SJCRH30 (cell line): ENCODE measurements around the gene LAMB3. TPM values are rescaled to one million over a fixed set of nuclear protein-coding genes. Genes with fewer than 3 reads are reported as not detected.

Source experiments
- DNase-seq, 2 experiments: peaks; one replicate each; pipeline ENCODE4 v3.0.0-alpha.2; 2015 to 2020
- H3K27ac ChIP-seq: fragments of 250-450 bp; sonication (Bioruptor Pico); 2 replicates; pipeline ENCODE4 v1.5.1; 2020; ENCODE audit warnings: mild to moderate bottlenecking, moderate library complexity
- H3K27me3 ChIP-seq: fragments of 250-450 bp; sonication (Bioruptor Pico); 2 replicates; pipeline ENCODE4 v1.5.1; 2020; ENCODE audit warnings: mild to moderate bottlenecking, moderate library complexity
- H3K36me3 ChIP-seq: fragments of 250-450 bp; sonication (Bioruptor Pico); 2 replicates; pipeline ENCODE4 v1.5.1; 2020; ENCODE audit warnings: mild to moderate bottlenecking, moderate library complexity
- H3K4me1 ChIP-seq: fragments of 250-450 bp; sonication (Bioruptor Pico); 2 replicates; pipeline ENCODE4 v1.5.1; 2020; ENCODE audit warnings: mild to moderate bottlenecking, moderate library complexity
- H3K4me3 ChIP-seq: fragments of 250-450 bp; sonication (Bioruptor Pico); 2 replicates; pipeline ENCODE4 v1.5.1; 2020; ENCODE audit warnings: mild to moderate bottlenecking, moderate library complexity
- H3K9me3 ChIP-seq: fragments of 250-450 bp; sonication (Bioruptor Pico); replicated peaks from 2 replicates; pipeline ENCODE4 v1.5.1; 2020; ENCODE audit warnings: mild to moderate bottlenecking, moderate library complexity
- total RNA-seq: library from RNA; depleted of rRNA; stranded (reverse); fragments of >200 nt; shearing (Covaris generic); gene quantifications from 2 replicates; pipeline ENCODE4 v1.2.3, GENCODE V29; 2014

The LAMB3 gene
- total RNA-seq, 1 experiment from 2014 or later, result 9.1 TPM

- Histone ChIP-seq H3K27ac (no peak overlapping the region), H3K27me3 (no peaks in the 10 kb centered on the region)
Observed at GRCh38 chr1:209630383-209631225, 21.6 kb downstream of the LAMB3 start.

GRCh38 chr1:209629621-209630382 is 22.4 kb downstream of the LAMB3 start:
- Histone ChIP-seq H3K27ac (no peak overlapping the region), H3K9me3 (no peaks in the 10 kb centered on the region), H3K4me3 (no peak overlapping the region), H3K4me1 (peaks cover 26% of the 10 kb centered on the region), H3K27me3 (no peaks in the 10 kb centered on the region), H3K36me3 (no peaks in the 10 kb centered on the region)
- DNase-seq, result no peak

More at GRCh38 chr1:209630383-209631225, 21.6 kb downstream of the LAMB3 start:
- no peaks in the 10 kb centered on the region for H3K9me3 ChIP-seq
- H3K4me3 ChIP-seq, result no peak overlapping the region
- H3K4me1 ChIP-seq, result peaks cover 18% of the 10 kb centered on the region
- no peaks in the 10 kb centered on the region for H3K36me3 ChIP-seq
- DNase-seq, result no peak

- peaks cover 32% of the 10 kb centered on the region for H3K4me1 ChIP-seq
- no peak overlapping the region for H3K27ac ChIP-seq
- no peaks in the 10 kb centered on the region for H3K27me3 ChIP-seq
- H3K9me3 ChIP-seq, result no peaks in the 10 kb centered on the region
- no peaks in the 10 kb centered on the region for H3K36me3 ChIP-seq
- no peak overlapping the region for H3K4me3 ChIP-seq
- DNase-seq, result no peak
Observed at GRCh38 chr1:209628618-209629299, 23.5 kb downstream of the LAMB3 start.

GRCh38 chr1:209627732-209628196 is 24.5 kb downstream of the LAMB3 start:
- peak; percentile 90 to 95 for DNase-seq
- peaks cover 32% of the 10 kb centered on the region for H3K4me1 ChIP-seq
- no peaks in the 10 kb centered on the region for H3K9me3 ChIP-seq
- H3K27ac ChIP-seq, result peak overlapping the region; percentile 98; the same call in 1 of the 2 replicates
- H3K4me3 ChIP-seq, result no peak overlapping the region
- H3K27me3 ChIP-seq, result no peaks in the 10 kb centered on the region
- H3K36me3 ChIP-seq, result no peaks in the 10 kb centered on the region

- Histone ChIP-seq H3K36me3 (no peaks in the 10 kb centered on the region), H3K27me3 (no peaks in the 10 kb centered on the region), H3K4me3 (no peak overlapping the region), H3K9me3 (no peaks in the 10 kb centered on the region), H3K27ac (peak overlapping the region; percentile 98), H3K4me1 (peaks cover 32% of the 10 kb centered on the region)
- DNase-seq, result peak in 1 of 2 experiments; percentile 23
Observed at GRCh38 chr1:209627027-209627731, 25.0 kb downstream of the LAMB3 start.

- peaks cover 32% of the 10 kb centered on the region for H3K4me1 ChIP-seq
Observed at GRCh38 chr1:209626346-209627026, 25.7 kb downstream of the LAMB3 start.

GRCh38 chr1:209625791-209626285 is 26.4 kb downstream of the LAMB3 start:
- peak overlapping the region; percentile 98 for H3K27ac ChIP-seq
- H3K36me3 ChIP-seq, result no peaks in the 10 kb centered on the region; the same call in 1 of the 2 replicates
- no peaks in the 10 kb centered on the region for H3K27me3 ChIP-seq
- H3K4me3 ChIP-seq, result peak overlapping the region; percentile 48
- H3K9me3 ChIP-seq, result no peaks in the 10 kb centered on the region
- DNase-seq, result peak; percentile 92 to 97
- peaks cover 32% of the 10 kb centered on the region for H3K4me1 ChIP-seq

More at GRCh38 chr1:209626346-209627026, 25.7 kb downstream of the LAMB3 start:
- peak; percentile 14 to 47 for DNase-seq
- no peaks in the 10 kb centered on the region; the same call in 1 of the 2 replicates for H3K36me3 ChIP-seq
- no peak overlapping the region for H3K4me3 ChIP-seq
- no peaks in the 10 kb centered on the region for H3K27me3 ChIP-seq
- no peaks in the 10 kb centered on the region for H3K9me3 ChIP-seq
- peak overlapping the region; percentile 98 for H3K27ac ChIP-seq

- Histone ChIP-seq H3K4me1 (peaks cover 32% of the 10 kb centered on the region), H3K9me3 (no peaks in the 10 kb centered on the region), H3K27ac (peak overlapping the region; percentile 98), H3K36me3 (peaks cover 7% of the 10 kb centered on the region; the same call in 1 of the 2 replicates), H3K4me3 (peak overlapping the region; percentile 48), H3K27me3 (no peaks in the 10 kb centered on the region)
- DNase-seq, result peak; percentile 88 to 89
Observed at GRCh38 chr1:209624558-209625549, 27.4 kb downstream of the LAMB3 start.

GRCh38 chr1:209622841-209623829 is 29.1 kb downstream of the LAMB3 start:
- Histone ChIP-seq H3K27ac (no peak overlapping the region), H3K9me3 (no peaks in the 10 kb centered on the region), H3K4me1 (peaks cover 32% of the 10 kb centered on the region), H3K36me3 (peaks cover 8% of the 10 kb centered on the region; the same call in 1 of the 2 replicates), H3K4me3 (no peak overlapping the region), H3K27me3 (no peaks in the 10 kb centered on the region)
- DNase-seq, result no peak

- Histone ChIP-seq H3K27me3 (no peaks in the 10 kb centered on the region), H3K4me1 (peaks cover 26% of the 10 kb centered on the region), H3K36me3 (peaks cover 13% of the 10 kb centered on the region; the same call in 1 of the 2 replicates), H3K4me3 (no peak overlapping the region), H3K27ac (no peak overlapping the region), H3K9me3 (no peaks in the 10 kb centered on the region)
- no peak for DNase-seq
Observed at GRCh38 chr1:209621741-209622655, 30.2 kb downstream of the LAMB3 start.

GRCh38 chr1:209621286-209621685 is 30.9 kb downstream of the LAMB3 start:
- Histone ChIP-seq H3K36me3 (peaks cover 17% of the 10 kb centered on the region), H3K27ac (no peak overlapping the region), H3K9me3 (no peaks in the 10 kb centered on the region), H3K4me1 (peaks cover 19% of the 10 kb centered on the region), H3K4me3 (no peak overlapping the region), H3K27me3 (no peaks in the 10 kb centered on the region)
- DNase-seq, result no peak
